ENCODE results near the gene SMARCA4. TPM values are rescaled to one million over a fixed set of nuclear protein-coding genes. Genes with fewer than 3 reads are reported as not detected.

SMARCA4 gene
- total and polyA plus RNA-seq, 11 donors, result 34.1 to 70.9 (median 48.6) TPM

GRCh38 chr19:11061952-11062351 is 101.1 kb downstream of the SMARCA4 start:
- H3K9me3 ChIP-seq, result no peaks in the 10 kb centered on the region

GRCh38 chr19:11063434-11063833 is 102.6 kb downstream of the SMARCA4 start:
- H3K27me3 ChIP-seq, result no peaks in the 10 kb centered on the region
- no peak overlapping the region for H3K4me3 ChIP-seq
- ATAC-seq, result no peak
- no peak overlapping the region for H3K27ac ChIP-seq
- intact Hi-C loops (cut with DNase I), result no loop called here
- no peaks in the 10 kb centered on the region for H3K9me3 ChIP-seq
- peaks cover 0 to 61% (median 41%) of the 10 kb centered on the region in 9 donors for H3K36me3 ChIP-seq
- no peaks in the 10 kb centered on the region for H3K4me1 ChIP-seq
- DNase-seq, result no peak
- 86 to 92% (median 90%) methylated on average over 3 of the region's 3 CpGs for WGBS, 4 donors
- TF ChIP-seq, protein P1, sequence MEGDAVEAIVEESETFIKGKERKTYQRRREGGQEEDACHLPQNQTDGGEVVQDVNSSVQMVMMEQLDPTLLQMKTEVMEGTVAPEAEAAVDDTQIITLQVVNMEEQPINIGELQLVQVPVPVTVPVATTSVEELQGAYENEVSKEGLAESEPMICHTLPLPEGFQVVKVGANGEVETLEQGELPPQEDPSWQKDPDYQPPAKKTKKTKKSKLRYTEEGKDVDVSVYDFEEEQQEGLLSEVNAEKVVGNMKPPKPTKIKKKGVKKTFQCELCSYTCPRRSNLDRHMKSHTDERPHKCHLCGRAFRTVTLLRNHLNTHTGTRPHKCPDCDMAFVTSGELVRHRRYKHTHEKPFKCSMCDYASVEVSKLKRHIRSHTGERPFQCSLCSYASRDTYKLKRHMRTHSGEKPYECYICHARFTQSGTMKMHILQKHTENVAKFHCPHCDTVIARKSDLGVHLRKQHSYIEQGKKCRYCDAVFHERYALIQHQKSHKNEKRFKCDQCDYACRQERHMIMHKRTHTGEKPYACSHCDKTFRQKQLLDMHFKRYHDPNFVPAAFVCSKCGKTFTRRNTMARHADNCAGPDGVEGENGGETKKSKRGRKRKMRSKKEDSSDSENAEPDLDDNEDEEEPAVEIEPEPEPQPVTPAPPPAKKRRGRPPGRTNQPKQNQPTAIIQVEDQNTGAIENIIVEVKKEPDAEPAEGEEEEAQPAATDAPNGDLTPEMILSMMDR (IDR thresholded peaks at IDR 0.05), result no peak
- no peak for TF ChIP-seq POLR2A (IDR thresholded peaks at IDR 0.05)

More at GRCh38 chr19:11061952-11062351, 101.1 kb downstream of the SMARCA4 start:
- TF ChIP-seq POLR2A (IDR thresholded peaks at IDR 0.05), result no peak
- TF ChIP-seq, protein P1 (IDR thresholded peaks at IDR 0.05), result no peak
- intact Hi-C loops (cut with DNase I), result no loop called here
- Histone ChIP-seq H3K4me1 (no peaks in the 10 kb centered on the region), H3K27ac (peak overlapping the region in 1 of 12 donors; percentile 82), H3K27me3 (no peaks in the 10 kb centered on the region), H3K36me3 (peaks cover 0 to 68% (median 48%) of the 10 kb centered on the region in 9 donors), H3K4me3 (no peak overlapping the region)
- 93 to 96% (median 95%) methylated on average over 14 of the region's 14 CpGs for WGBS, 4 donors
- ATAC-seq, result no peak
- no peak for DNase-seq

DNA sequence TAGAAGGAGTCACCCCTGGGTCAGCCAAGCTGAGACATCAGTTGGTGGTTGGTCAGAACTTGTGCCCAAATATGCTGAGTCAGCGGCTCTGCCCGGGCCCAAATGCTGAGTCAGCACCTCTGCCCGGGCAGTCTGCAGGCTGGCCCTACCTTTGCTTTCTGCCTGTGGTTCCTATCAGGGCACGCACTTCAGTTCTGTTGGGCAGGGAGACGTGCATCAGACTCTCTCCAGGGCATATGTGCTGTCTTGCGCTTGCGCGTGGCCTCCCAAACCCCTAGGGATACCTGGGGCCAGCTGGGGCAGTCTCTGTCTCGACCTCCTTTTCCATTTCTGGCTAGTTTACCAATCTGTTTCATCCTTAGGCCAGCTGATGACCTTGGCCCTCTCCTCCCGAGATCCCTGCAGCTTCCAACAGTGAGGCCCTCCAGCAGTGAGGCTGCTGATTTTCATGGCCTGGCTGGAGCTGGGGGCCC is 104.0 kb downstream of the SMARCA4 start:
- peak in 1 of 4 donors; percentile 18 for ATAC-seq
- H3K27ac ChIP-seq, result no peak overlapping the region
- WGBS, 4 donors, result 85 to 91% (median 89%) methylated on average over 10 of the region's 10 CpGs
- no peaks in the 10 kb centered on the region for H3K27me3 ChIP-seq
- H3K4me1 ChIP-seq, result peaks cover 0 to 4% (median 0%) of the 10 kb centered on the region in 12 donors
- H3K9me3 ChIP-seq, result no peaks in the 10 kb centered on the region
- intact Hi-C loops (cut with DNase I), result no loop called here
- peaks cover 0 to 48% (median 29%) of the 10 kb centered on the region in 9 donors for H3K36me3 ChIP-seq
- no peak overlapping the region for H3K4me3 ChIP-seq
- TF ChIP-seq, protein P1 (IDR thresholded peaks at IDR 0.05), result no peak
- no peak for TF ChIP-seq POLR2A (IDR thresholded peaks at IDR 0.05)
- DNase-seq, result no peak

GRCh38 chr19:11066326-11066725 is 105.5 kb downstream of the SMARCA4 start:
- TF ChIP-seq, protein P1 (IDR thresholded peaks at IDR 0.05), result no peak
- TF ChIP-seq POLR2A (IDR thresholded peaks at IDR 0.05), result no peak
- WGBS, 4 donors, result 94 to 98% (median 96%) methylated on average over 5 of the region's 5 CpGs
- H3K36me3 ChIP-seq, result peaks cover 0 to 37% (median 19%) of the 10 kb centered on the region in 9 donors
- DNase-seq (no peak), ATAC-seq (no peak)
- no peaks in the 10 kb centered on the region for H3K27me3 ChIP-seq
- no peaks in the 10 kb centered on the region for H3K9me3 ChIP-seq
- H3K4me3 ChIP-seq, result no peak overlapping the region
- no peak overlapping the region for H3K27ac ChIP-seq
- intact Hi-C loops (cut with DNase I), result no loop called here
- H3K4me1 ChIP-seq, result peaks cover 0 to 4% (median 0%) of the 10 kb centered on the region in 12 donors
